ENCODE data around the gene FARP1.

DNA sequence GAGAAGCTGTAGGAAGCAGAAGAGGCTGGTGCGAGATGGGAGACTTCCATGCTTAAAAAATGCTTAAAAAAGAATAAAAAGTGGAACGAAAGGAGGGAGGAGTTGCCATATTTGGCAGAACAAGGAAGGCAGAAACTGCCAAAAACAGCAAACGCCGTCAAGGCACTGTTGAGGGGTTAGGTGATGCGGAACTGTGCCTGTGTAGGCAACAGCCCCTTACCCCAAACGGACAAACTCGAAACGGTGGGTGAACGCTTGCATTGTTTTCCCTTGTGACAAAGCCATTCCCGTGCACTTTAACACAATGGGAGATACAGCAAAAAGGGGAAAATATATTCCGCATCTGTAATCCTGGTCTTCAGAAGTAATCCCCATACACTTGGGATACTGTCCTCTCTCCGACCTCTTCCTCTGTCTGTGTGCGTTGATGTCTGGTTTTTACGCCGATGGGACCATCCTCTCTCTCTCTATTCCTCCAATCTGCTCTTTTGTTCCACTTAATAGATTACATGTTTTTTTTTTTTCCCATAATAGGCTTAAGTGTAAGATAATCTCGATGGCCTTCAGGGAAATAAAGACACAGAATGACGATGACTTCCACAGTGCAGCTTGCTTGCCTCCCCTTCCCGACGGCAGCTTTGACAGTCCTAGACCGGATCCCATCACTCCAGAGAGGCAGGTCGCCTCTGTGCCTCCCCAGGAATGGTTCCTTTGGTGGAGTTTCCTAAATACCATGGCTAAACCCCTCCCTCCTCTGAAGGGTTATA lies 166.9 kb downstream of the FARP1 start:
- no peak for TF ChIP-seq SP1 (CRISPR knock-in tag; conservative IDR thresholded peaks at IDR 0.05)
- TF ChIP-seq, protein P1, sequence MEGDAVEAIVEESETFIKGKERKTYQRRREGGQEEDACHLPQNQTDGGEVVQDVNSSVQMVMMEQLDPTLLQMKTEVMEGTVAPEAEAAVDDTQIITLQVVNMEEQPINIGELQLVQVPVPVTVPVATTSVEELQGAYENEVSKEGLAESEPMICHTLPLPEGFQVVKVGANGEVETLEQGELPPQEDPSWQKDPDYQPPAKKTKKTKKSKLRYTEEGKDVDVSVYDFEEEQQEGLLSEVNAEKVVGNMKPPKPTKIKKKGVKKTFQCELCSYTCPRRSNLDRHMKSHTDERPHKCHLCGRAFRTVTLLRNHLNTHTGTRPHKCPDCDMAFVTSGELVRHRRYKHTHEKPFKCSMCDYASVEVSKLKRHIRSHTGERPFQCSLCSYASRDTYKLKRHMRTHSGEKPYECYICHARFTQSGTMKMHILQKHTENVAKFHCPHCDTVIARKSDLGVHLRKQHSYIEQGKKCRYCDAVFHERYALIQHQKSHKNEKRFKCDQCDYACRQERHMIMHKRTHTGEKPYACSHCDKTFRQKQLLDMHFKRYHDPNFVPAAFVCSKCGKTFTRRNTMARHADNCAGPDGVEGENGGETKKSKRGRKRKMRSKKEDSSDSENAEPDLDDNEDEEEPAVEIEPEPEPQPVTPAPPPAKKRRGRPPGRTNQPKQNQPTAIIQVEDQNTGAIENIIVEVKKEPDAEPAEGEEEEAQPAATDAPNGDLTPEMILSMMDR (IDR thresholded peaks at IDR 0.05), result no peak
- TF ChIP-seq ETV6 (CRISPR knock-in tag; IDR thresholded peaks at IDR 0.05), result no peak
- TF ChIP-seq CREB1 (CRISPR knock-in tag; IDR thresholded peaks at IDR 0.05), result no peak

Measured in WTC11 (cell line).